KG1 (cell line): ENCODE results near the gene USH1C.

Experiments
- DNase-seq: peaks from one replicate; lab custom pipeline; 2025; lab: John Stamatoyannopoulos, UW

Gene USH1C

DNA sequence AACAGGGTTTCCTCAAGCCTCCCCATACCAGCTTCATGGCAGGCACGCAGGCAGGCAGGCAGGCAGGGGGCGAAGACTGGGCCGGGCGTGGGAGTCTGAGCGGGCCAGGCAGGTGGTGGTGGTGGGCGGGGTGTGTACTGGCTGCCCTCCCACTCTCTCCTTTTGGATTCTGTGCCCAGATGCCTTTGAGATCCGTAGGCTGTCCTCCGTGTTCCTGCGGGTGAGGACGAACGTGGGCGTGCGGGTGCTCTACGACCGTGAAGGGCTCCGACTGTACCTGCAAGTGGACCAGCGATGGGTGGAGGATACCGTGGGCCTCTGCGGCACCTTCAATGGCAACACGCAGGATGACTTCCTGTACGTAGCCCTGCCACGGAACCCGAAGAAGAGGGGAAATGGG lies 25.8 kb upstream of the USH1C start:
- no peak for DNase-seq

DNA sequence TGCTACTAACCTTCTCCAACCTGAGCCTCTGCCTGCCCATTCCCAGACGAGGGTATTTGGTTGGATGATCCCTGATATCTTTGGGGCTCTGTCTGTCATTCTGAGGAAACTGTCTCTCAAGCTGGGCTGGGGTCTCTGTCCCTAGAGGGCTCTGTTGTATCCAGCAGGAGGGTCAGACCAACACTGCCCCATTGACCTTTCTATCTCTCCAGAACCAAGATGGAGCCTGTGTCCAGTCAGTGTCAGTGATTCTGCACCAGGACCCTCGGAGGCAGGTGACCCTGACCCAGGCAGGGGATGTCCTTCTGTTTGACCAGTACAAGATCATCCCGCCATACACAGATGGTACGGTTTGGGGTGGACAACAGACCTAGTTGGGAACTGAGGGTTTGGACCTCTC lies 24.7 kb upstream of the USH1C start:
- no peak for DNase-seq

DNA sequence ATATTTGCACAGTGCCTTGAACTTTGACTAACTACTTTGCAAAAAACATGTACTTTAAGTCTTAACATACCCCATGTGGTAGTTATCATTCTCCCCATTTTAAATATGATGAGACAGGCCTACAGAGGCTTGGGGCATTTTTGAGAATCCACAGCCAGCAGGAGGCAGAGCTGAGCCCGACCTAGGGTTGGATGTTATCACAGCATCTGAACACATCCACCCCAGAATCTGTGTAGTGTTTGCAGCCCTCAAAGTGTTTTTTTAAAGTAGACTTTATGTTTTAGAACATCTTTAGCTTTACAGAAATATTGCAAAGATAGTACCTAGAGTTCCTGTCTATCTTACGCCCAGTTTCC lies 20.4 kb upstream of the USH1C start:
- DNase-seq, result no peak

DNA sequence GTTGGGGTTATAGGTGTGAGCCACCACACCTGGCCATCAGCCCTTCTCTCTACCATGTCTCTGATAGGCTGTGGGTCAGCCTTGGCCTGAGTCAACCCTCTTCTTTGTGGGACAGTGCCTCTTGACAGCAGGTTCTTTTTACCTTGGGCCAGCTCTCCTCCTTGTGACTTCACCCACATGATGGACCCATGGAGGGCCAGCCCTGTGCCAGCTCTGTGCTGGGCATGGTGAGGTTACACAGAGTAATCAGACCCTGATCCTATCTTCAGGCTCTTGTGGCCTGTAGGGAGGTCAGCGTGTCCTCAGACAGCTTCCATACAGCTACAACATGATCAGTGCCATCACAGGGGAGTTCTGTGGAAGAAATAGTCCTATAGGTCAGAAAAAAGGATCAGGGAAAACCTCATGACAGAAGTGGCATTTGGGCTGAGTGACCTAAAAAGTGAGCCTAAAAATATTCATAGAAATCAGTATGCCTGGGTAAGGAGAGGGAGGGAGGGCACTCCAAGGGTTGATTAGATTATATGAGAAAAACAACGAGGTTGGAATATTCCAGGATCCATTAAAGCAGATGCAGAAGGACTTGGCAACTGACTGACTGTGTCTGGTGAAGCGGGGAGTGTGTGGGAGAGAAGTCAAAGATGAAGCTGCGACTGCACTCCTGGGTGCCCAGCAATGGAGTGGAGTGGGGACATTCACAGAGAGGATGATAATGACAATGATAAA lies 19.9 kb upstream of the USH1C start:
- no peak for DNase-seq

DNA sequence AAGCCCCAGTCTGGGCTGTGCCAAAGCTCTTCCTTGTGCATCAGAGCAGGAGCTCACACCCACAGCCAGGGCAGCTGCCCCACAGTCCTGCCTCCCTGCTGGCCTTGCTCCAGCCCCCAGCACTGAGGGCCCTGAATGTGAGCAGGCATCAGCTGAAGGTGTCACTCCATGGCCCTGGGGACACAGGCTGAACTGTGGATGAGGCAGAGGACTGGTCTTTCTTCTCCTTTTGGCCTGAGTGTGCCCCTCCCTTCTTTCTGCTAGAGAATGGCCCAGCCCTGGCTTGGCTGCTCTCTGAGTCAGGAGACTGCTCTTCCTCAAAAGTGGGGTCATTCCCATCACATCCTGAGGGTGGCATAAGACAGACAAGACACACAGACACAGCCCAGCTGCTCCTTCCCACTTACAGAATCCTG lies 19.0 kb upstream of the USH1C start:
- DNase-seq, result no peak

DNA sequence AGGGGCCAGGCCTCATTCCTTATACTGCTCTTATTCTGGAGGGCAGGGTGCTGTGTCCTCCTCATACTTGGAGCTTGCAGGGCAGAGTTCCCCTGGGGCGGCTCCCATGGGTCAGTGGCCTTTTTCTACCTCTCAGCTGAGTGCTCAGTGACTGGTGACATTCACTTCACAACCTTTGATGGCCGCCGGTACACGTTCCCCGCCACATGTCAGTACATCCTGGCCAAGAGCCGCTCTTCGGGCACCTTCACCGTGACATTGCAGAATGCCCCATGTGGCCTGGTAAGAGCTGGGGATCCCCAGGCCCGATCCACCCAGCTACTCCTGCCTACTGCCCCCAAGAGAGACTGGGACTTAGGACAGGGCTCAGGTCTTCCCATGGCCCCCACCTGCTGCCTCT lies 17.3 kb upstream of the USH1C start:
- DNase-seq, result no peak

GRCh38 chr11:17561111-17561415 lies 16.8 kb upstream of the USH1C start:
- DNase-seq, result no peak

- no peak for DNase-seq
Observed at GRCh38 chr11:17560281-17561110, 16.3 kb upstream of the USH1C start.

DNA sequence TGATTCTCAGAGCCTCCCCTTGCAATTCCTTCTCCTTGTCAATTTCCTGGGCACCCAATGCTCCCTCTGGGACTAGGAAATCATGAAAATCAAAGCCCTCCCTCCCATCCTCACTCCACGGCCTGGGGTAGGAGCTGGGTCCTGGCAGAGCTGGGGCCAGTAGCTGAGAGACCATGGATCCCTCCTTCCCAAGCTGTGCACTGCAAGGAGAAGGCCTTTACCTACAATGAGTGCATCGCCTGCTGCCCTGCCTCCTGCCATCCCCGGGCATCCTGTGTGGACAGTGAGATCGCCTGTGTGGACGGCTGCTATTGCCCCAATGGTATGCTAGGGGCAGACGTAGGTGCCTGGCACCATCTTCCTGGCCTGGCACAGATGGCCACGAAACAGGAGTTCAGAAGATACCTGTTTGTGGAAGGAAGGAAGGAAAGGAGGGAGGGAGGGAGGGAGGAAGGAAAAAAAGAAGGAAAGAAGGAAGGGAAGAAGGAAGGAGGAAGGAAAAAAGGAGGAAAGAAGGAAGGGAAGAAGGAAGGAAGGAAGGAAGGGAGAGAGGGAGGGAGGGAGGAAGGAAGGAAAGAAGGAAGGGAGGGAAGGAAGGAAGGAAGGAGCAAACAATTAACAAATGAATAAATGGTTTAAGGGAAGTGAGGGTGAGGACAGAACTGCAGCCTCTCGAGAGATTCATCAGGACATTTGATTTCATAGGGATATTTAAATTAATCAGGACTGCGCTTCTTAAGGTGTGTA lies 15.3 kb upstream of the USH1C start:
- DNase-seq, result no peak

- DNase-seq, result no peak
Observed at GRCh38 chr11:17558916-17559315, 14.7 kb upstream of the USH1C start.

- no peak for DNase-seq
Observed at GRCh38 chr11:17558025-17558780, 14.0 kb upstream of the USH1C start.

DNA sequence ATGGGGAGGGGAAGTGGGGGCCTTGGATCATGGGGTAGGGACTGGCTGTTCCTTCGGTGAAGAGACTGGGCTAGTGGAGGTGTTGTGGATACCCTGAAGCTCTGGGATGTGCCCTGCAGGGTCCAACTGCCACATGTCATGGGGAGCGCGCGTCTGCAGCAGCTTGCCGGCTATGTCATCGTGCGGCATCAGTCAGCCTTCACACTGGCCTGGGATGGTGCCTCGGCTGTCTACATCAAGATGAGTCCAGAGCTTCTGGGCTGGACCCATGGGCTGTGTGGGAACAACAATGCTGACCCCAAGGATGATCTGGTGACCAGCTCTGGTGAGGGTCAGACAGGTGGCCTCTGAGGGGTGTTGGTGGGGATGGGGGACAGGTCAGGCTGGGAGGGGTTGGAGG lies 12.8 kb upstream of the USH1C start:
- DNase-seq, result no peak

GRCh38 chr11:17554487-17554886 lies 10.3 kb upstream of the USH1C start:
- DNase-seq, result no peak

DNA sequence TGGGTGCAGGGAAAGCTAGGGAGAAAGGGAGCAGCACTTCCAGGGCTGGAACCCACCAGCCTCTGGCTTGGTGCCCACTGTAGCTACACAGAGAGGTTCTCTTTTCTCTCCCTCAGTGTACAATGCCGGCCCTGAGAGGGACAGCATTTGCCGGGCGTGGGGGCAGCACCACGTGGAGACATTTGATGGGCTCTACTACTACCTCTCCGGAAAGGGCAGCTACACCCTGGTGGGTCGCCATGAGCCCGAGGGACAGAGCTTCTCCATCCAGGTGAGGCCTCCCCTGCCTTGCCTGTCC lies 9.0 kb upstream of the USH1C start:
- no peak for DNase-seq

GRCh38 chr11:17552392-17553248 lies 8.4 kb upstream of the USH1C start:
- DNase-seq, result no peak

- no peak for DNase-seq
Observed at GRCh38 chr11:17552041-17552355, 7.8 kb upstream of the USH1C start.

- DNase-seq, result no peak
Observed at GRCh38 chr11:17551347-17552040, 7.3 kb upstream of the USH1C start.

GRCh38 chr11:17550450-17551346 lies 6.5 kb upstream of the USH1C start:
- no peak for DNase-seq

DNA sequence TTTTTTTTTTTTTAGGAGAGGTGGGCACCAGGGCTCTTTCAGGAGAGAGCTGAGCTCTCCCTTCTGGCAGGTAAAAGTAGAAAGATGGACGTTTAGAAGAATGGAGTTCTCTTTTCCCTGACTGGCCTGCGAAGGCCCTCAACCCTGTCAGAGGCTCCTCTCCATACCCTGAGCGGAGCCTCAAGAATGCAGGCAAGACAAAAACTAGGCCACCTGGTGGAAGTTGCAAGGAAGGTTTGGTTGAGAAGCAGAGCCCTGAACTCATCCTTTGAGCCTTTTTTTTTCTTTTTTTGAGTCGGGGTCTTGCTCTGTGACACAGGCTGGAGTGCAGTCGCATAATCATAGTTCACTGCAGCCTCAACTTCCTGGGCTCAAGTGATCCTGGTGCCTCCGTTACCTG lies 4.2 kb upstream of the USH1C start:
- DNase-seq, result no peak

- no peak for DNase-seq
Observed at GRCh38 chr11:17547932-17548331, 3.7 kb upstream of the USH1C start.
